Liver (tissue), 9 donors: ENCODE data around the gene VAC14. TPM values are rescaled to one million over a fixed set of nuclear protein-coding genes. Genes with fewer than 3 reads are reported as not detected.
A peak's percentile ranks its signal among the peaks of the same experiment; 100 is the strongest.

ENCODE experiments used
- DNase-seq: peaks from one replicate; pipeline ENCODE4 v3.0.0-alpha.2; 2017; ENCODE audit warnings: low spot score
- H3K27ac ChIP-seq, 2 donors: one replicate each; pipeline ENCODE4 v1.7.0; 2013; ENCODE audit warnings: inconsistent platforms in 2 of 2, low read length in 2 of 2, control low read depth in 1 of 2, low read depth in 1 of 2, mild to moderate bottlenecking in 1 of 2
- H3K27me3 ChIP-seq, 4 donors: one replicate each; pipeline versions ENCODE4 v1.6.1 to v1.7.0; 2013; ENCODE audit warnings: low read length in 3 of 4, inconsistent platforms in 1 of 4, mild to moderate bottlenecking in 1 of 4, moderate library complexity in 1 of 4; ENCODE audit not compliant: control insufficient read depth in 4 of 4, insufficient read depth in 4 of 4
- H3K36me3 ChIP-seq, 4 donors: one replicate each; pipeline versions ENCODE4 v1.6.1 to v1.7.0; 2013; ENCODE audit warnings: low read length in 3 of 4, mild to moderate bottlenecking in 3 of 4, low read depth in 1 of 4, moderate library complexity in 1 of 4; ENCODE audit not compliant: control insufficient read depth in 4 of 4, insufficient read depth in 3 of 4
- H3K4me1 ChIP-seq, 4 donors: one replicate each; pipeline versions ENCODE4 v1.6.1 to v1.7.0; 2013; ENCODE audit warnings: low read length in 3 of 4, mild to moderate bottlenecking in 3 of 4, moderate library complexity in 1 of 4; ENCODE audit not compliant: control insufficient read depth in 4 of 4, insufficient read depth in 4 of 4
- H3K4me3 ChIP-seq, 3 donors: one replicate each; pipeline versions ENCODE4 v1.6.1 to v1.7.0; 2013; ENCODE audit warnings: low read length in 3 of 3, control low read depth in 1 of 3, low read depth in 1 of 3, mild to moderate bottlenecking in 1 of 3
- H3K9ac ChIP-seq, 2 donors: one replicate each; pipeline ENCODE4 v1.7.0; 2013; ENCODE audit warnings: low read length in 2 of 2, mild to moderate bottlenecking in 2 of 2, moderate library complexity in 2 of 2, control low read depth in 1 of 2, low read depth in 1 of 2
- H3K9me3 ChIP-seq, 4 donors: one replicate each; pipeline versions ENCODE4 v1.6.1 to v1.7.0; 2013; ENCODE audit warnings: low read length in 3 of 4; ENCODE audit not compliant: control insufficient read depth in 4 of 4
- EGR1 ChIP-seq, 2 donors: IDR thresholded peaks; 2 replicates each; pipeline ENCODE4 v1.6.1; 2016 to 2018; ENCODE audit warnings: antibody characterized with exemption in 2 of 2, low read depth in 2 of 2
- FOXA1 ChIP-seq: IDR thresholded peaks from 2 replicates; pipeline ENCODE4 v1.6.1; 2016; ENCODE audit warnings: antibody characterized with exemption
- FOXA2 ChIP-seq: IDR thresholded peaks from 2 replicates; pipeline ENCODE4 v1.6.1; 2016; ENCODE audit warnings: antibody characterized with exemption
- GABPA ChIP-seq, 2 donors: IDR thresholded peaks in 1 of 2; conservative IDR thresholded peaks in 1 of 2; 2 replicates each; pipeline ENCODE4 v1.6.1; 2016; ENCODE audit warnings: antibody characterized with exemption in 2 of 2, mild to moderate bottlenecking in 1 of 2, moderate library complexity in 1 of 2
- HNF4A ChIP-seq, 2 donors: conservative IDR thresholded peaks; 2 replicates each; pipeline ENCODE4 v1.6.1; 2016; ENCODE audit warnings: antibody characterized with exemption in 2 of 2, mild to moderate bottlenecking in 2 of 2
- JUND ChIP-seq, 2 donors: IDR thresholded peaks; 2 replicates each; pipeline ENCODE4 v1.6.1; 2016; ENCODE audit warnings: antibody characterized with exemption in 2 of 2
- NR2F2 ChIP-seq: IDR thresholded peaks from 2 replicates; pipeline ENCODE4 v1.6.1; 2016; ENCODE audit warnings: antibody characterized with exemption
- RAD21 ChIP-seq, 2 donors: IDR thresholded peaks; 2 replicates each; pipeline ENCODE4 v1.6.1; 2016; ENCODE audit warnings: antibody characterized with exemption in 2 of 2, mild to moderate bottlenecking in 2 of 2
- RXRA ChIP-seq, 2 donors: IDR thresholded peaks; 2 replicates each; pipeline ENCODE4 v1.6.1; 2017 to 2018; ENCODE audit warnings: antibody characterized with exemption in 2 of 2, mild to moderate bottlenecking in 1 of 2
- SP1 ChIP-seq: IDR thresholded peaks from 2 replicates; pipeline ENCODE4 v1.6.1; 2018; ENCODE audit warnings: antibody characterized with exemption, mild to moderate bottlenecking
- TAF1 ChIP-seq: conservative IDR thresholded peaks from 2 replicates; pipeline ENCODE4 v1.6.1; 2016; ENCODE audit warnings: antibody characterized with exemption, mild to moderate bottlenecking
- YY1 ChIP-seq: IDR thresholded peaks from 2 replicates; pipeline ENCODE4 v1.6.1; 2016; ENCODE audit warnings: antibody characterized with exemption, mild to moderate bottlenecking
- WGBS: extraction: QIAGEN DNeasy Blood & Tissue Kit; methylation state at CpG from one replicate; pipeline ENCODE4 v1.1.7; 2013; 5-methylcytosine and 5-hydroxymethylcytosine counted together
- polyA plus RNA-seq, 2 donors: library from polyadenylated mRNA; stranded (reverse) in 1 of 2; unstranded in 1 of 2; fragments of 200-250 nt in 1 of 2; fragments of >200 nt in 1 of 2; fragmentation: Nextera tagmentation in 1 of 2; extraction: Ambion mirVana in 1 of 2; gene quantifications; one replicate each; pipeline versions ENCODE4 v1.2.1 to v1.2.3, GENCODE V29; 2013 to 2015
- total RNA-seq, 2 donors: library from RNA; depleted of rRNA; stranded (reverse); fragments of >200 nt; gene quantifications; one replicate each; pipeline ENCODE4 v1.2.3, GENCODE V29; 2014
- TF ChIP-seq, protein P1 (sequence below): fragments of 150-350 bp; IDR thresholded peaks from 2 replicates; pipeline ENCODE4 v1.5.1; 2017; ENCODE audit warnings: improper control_type of control experiment, low read depth, low read length; ENCODE audit not compliant: missing input control
- TF ChIP-seq, protein P2 (sequence below): IDR thresholded peaks from 2 replicates; pipeline ENCODE4 v1.6.1; 2016; ENCODE audit warnings: antibody characterized with exemption, mild to moderate bottlenecking
- TF ChIP-seq, protein P3 (sequence below): IDR thresholded peaks from 2 replicates; pipeline ENCODE4 v1.6.1; 2016; ENCODE audit warnings: antibody characterized with exemption
- donor health status: healthy.
- donor health status: healthy.
- donor health status: healthy.
- donor health status: healthy.
- donor health status: healthy.

VAC14 gene
- total and polyA plus RNA-seq, 4 donors: 16.7 to 29.8 (median 20.5) TPM

DNA sequence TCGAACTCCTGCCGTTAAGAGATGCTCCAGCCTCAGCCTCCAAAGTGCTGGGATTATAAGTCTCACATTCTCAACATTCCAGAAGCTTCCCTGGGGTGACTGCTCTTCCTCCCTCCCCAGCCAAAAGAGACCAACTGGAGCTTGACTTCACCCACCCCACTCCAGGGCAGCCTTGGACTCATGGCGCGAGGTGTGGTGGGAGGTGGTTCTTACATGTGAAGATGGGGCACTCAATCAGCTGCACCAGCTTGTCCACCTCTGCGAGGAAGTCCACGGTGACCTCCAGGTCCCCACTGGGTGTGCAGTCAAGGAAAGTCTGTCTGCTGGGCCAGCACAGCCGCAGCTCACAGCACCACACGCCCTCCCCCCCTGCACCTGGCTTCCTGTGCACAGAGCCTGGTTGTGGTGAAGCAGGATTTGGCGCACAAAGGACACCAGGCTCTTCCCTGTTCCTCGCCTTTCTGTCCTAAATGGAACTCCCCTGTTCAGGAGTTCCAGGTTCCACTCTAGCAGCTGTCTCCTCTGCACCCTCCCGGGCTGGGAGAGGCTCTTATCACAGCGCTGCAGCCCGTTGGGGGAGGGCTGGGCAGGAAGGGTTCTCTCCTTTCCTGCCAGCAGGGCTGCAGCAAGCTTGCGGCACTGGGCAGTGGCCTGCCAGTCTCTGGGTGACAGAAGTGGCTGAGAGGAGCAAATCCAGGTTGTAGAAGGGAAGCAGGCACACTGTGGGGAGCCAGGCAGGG is 105.5 kb downstream of the VAC14 start:
- H3K9ac ChIP-seq: no peak overlapping the region
- H3K4me1 ChIP-seq: peaks cover 6 to 19% (median 14%) of the 10 kb centered on the region in 4 donors
- peak; percentile 82 for DNase-seq
- TF ChIP-seq FOXA2: no peak
- peak; percentile 38 to 75 for TF ChIP-seq RAD21 (IDR thresholded peaks at IDR 0.05)
- TF ChIP-seq, protein P1, sequence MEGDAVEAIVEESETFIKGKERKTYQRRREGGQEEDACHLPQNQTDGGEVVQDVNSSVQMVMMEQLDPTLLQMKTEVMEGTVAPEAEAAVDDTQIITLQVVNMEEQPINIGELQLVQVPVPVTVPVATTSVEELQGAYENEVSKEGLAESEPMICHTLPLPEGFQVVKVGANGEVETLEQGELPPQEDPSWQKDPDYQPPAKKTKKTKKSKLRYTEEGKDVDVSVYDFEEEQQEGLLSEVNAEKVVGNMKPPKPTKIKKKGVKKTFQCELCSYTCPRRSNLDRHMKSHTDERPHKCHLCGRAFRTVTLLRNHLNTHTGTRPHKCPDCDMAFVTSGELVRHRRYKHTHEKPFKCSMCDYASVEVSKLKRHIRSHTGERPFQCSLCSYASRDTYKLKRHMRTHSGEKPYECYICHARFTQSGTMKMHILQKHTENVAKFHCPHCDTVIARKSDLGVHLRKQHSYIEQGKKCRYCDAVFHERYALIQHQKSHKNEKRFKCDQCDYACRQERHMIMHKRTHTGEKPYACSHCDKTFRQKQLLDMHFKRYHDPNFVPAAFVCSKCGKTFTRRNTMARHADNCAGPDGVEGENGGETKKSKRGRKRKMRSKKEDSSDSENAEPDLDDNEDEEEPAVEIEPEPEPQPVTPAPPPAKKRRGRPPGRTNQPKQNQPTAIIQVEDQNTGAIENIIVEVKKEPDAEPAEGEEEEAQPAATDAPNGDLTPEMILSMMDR: peak; percentile 20
- peak in 1 of 2 donors; percentile 4 for TF ChIP-seq HNF4A (conservative IDR thresholded peaks at IDR 0.05)
- no peak for TF ChIP-seq FOXA1
- no peak for TF ChIP-seq JUND (IDR thresholded peaks at IDR 0.05)
- peak in 1 of 2 donors; percentile 11 for TF ChIP-seq RXRA (IDR thresholded peaks at IDR 0.05)
- TF ChIP-seq, protein P2, sequence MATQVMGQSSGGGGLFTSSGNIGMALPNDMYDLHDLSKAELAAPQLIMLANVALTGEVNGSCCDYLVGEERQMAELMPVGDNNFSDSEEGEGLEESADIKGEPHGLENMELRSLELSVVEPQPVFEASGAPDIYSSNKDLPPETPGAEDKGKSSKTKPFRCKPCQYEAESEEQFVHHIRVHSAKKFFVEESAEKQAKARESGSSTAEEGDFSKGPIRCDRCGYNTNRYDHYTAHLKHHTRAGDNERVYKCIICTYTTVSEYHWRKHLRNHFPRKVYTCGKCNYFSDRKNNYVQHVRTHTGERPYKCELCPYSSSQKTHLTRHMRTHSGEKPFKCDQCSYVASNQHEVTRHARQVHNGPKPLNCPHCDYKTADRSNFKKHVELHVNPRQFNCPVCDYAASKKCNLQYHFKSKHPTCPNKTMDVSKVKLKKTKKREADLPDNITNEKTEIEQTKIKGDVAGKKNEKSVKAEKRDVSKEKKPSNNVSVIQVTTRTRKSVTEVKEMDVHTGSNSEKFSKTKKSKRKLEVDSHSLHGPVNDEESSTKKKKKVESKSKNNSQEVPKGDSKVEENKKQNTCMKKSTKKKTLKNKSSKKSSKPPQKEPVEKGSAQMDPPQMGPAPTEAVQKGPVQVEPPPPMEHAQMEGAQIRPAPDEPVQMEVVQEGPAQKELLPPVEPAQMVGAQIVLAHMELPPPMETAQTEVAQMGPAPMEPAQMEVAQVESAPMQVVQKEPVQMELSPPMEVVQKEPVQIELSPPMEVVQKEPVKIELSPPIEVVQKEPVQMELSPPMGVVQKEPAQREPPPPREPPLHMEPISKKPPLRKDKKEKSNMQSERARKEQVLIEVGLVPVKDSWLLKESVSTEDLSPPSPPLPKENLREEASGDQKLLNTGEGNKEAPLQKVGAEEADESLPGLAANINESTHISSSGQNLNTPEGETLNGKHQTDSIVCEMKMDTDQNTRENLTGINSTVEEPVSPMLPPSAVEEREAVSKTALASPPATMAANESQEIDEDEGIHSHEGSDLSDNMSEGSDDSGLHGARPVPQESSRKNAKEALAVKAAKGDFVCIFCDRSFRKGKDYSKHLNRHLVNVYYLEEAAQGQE: no peak
- TF ChIP-seq, protein P3, sequence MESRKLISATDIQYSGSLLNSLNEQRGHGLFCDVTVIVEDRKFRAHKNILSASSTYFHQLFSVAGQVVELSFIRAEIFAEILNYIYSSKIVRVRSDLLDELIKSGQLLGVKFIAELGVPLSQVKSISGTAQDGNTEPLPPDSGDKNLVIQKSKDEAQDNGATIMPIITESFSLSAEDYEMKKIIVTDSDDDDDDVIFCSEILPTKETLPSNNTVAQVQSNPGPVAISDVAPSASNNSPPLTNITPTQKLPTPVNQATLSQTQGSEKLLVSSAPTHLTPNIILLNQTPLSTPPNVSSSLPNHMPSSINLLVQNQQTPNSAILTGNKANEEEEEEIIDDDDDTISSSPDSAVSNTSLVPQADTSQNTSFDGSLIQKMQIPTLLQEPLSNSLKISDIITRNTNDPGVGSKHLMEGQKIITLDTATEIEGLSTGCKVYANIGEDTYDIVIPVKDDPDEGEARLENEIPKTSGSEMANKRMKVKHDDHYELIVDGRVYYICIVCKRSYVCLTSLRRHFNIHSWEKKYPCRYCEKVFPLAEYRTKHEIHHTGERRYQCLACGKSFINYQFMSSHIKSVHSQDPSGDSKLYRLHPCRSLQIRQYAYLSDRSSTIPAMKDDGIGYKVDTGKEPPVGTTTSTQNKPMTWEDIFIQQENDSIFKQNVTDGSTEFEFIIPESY: no peak
- TF ChIP-seq EGR1 (IDR thresholded peaks at IDR 0.05; ENCODE audit: low read depth in 2 of 2): no peak
- no peak for TF ChIP-seq GABPA (IDR thresholded peaks at IDR 0.05 in 1 of 2, conservative IDR thresholded peaks at IDR 0.05 in 1 of 2)
- TF ChIP-seq NR2F2: peak; percentile 69
- no peak for TF ChIP-seq TAF1
- peak; percentile 39 for TF ChIP-seq SP1
- peaks cover 0 to 2% (median 1%) of the 10 kb centered on the region in 4 donors for H3K36me3 ChIP-seq
- H3K27ac ChIP-seq: peak overlapping the region in 1 of 2 donors; percentile 43
- no peak overlapping the region for H3K4me3 ChIP-seq
- 54% methylated on average over 14 of the region's 14 CpGs for WGBS
- no peaks in the 10 kb centered on the region for H3K27me3 ChIP-seq
- no peaks in the 10 kb centered on the region for H3K9me3 ChIP-seq

DNA sequence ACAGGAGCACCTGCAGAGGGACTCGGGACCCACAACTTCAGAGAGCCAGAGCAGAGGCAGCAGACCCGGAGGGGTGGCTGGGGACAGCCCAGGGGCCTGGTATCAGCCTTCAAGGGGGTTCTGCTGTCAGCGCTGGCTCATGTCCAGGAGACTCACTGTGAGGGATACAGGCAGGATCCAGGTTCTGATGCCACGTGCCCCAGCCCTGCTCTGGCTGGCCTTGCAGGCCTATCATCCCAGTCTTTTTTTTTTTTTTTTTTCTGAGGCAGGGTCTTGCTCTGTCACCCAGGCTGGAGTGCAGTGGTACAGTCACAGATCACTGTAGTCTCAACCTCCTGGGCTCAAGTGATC is 106.1 kb downstream of the VAC14 start:
- H3K27me3 ChIP-seq: no peaks in the 10 kb centered on the region
- no peaks in the 10 kb centered on the region for H3K9me3 ChIP-seq
- TF ChIP-seq FOXA2 (no peak), HNF4A (conservative IDR thresholded peaks at IDR 0.05) (no peak), YY1 (no peak)
- WGBS: 87% methylated on average over 4 of the region's 4 CpGs
- H3K4me3 ChIP-seq: no peak overlapping the region
- DNase-seq: peak; percentile 58
- H3K36me3 ChIP-seq: peaks cover 0 to 2% (median 1%) of the 10 kb centered on the region in 4 donors
- no peak overlapping the region for H3K27ac ChIP-seq
- no peak overlapping the region for H3K9ac ChIP-seq
- H3K4me1 ChIP-seq: peaks cover 6 to 15% (median 12%) of the 10 kb centered on the region in 4 donors
